LNCaP clone FGC (cell line): ENCODE results near the gene RPL18A.
A peak's percentile ranks its signal among the peaks of the same experiment; 100 is the strongest.

Source experiments
- DNase-seq: peaks from one replicate; pipeline ENCODE4 v3.0.0-alpha.2; 2011; ENCODE audit warnings: low read depth
- H3K4me3 ChIP-seq: 2 replicates; pipeline ENCODE4 v1.5.1; 2011; ENCODE audit warnings: mild to moderate bottlenecking, low read depth, low read length, control low read depth
- CTCF ChIP-seq: IDR thresholded peaks from 2 replicates; pipeline ENCODE4 v1.5.1; 2012; ENCODE audit warnings: mild to moderate bottlenecking; ENCODE audit not compliant: control insufficient read depth, insufficient read depth; ENCODE audit errors: extremely low read depth

RPL18A gene

DNA sequence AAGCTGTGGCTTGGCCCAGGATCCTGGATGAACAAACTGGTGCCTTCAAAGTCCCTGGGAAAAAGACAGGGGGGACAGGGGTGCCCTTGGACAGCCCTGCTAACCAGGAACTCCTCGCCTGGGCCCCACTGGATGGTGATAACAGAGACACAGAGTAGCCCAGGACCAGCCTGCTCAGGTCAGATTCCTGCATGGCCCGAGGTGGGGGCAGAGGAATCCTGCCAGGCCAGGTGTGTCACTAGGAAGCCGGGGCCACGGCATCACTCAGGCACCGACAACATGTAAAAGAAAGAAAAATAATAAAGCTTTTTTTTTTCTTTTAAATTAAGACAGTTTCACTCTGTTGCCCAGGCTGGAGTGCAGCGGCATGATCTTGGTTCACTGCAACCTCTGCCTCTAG is 5.6 kb upstream of the RPL18A start:
- H3K4me3 ChIP-seq, result no peak overlapping the region
- no peak for TF ChIP-seq CTCF
- no peak for DNase-seq

DNA sequence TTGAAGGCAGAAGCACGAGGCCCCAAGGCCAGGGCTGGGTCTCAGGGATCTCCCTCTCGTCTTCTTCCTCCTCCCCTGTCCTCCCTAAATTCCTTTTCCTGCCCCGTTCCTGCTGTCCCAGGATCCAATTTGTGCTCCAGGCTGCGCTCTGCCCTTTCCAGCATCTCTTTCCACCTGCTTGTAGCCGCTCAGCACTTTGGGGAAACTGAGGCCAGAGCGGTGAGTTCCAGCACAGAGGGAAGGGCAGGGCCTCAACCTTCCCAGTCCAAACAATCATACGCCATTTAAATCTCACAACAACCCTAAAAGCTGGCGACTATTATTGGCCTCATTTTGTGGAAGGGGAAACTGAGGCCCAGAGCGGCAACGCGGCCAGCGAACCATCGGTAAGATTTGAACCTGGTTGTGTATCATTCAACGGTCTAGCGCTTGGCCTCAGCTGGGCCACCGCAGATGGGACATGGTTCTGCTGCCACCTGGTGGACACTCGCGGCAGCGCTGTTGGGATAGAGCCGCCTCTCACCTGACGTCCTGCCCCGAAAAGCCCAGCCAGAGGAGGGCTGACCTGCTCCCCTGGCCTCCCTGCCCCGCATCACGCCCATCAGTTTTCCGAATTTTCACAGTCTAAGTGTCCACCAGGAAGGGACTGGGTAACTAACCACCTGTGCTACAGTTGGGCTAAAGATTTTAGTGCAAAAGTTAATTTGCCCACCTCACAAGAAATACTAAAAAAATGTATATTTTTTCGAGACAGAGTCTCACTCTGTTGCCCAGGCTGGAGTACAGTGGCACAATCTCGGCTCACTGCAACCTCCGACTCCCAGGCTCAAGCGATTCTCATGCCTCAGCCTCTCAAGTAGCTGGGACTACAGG is 4.2 kb upstream of the RPL18A start:
- DNase-seq, result no peak

DNA sequence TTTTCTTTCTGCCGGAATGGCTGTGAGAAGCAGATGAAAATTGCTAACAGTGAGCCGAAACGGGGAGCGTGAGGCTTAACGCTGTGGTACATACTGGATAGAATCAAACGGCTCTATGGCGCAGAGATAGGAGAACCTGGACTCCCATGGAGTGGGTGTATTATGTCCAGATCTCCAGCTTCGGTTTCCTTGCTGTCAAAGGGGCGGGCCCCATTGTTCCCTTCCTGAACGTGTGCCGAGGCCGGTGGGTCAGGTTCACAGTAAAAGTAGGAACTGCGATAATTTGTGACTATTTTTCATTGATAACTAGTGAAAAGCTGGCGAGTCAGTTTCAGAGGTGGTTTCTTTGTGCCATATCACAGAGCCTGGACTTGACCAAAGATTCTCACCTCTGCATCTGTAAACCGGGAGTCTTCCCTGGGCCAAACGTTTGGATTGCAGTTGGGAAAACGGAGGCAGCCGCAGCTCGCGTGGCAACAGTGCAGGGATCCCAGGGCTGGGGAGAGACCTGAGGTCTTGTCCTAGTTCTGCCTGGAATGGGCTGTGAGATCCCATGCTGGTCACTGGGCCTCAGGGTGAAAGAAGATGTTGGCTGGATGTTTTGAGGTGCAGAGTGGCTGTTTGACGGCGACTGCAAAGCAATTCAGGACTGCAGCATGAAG is 752 bp downstream of the RPL18A start:
- no peak for DNase-seq
- no peak for TF ChIP-seq CTCF
- peak overlapping the region; percentile 80 for H3K4me3 ChIP-seq

More for the DNA sequence above, 4.2 kb upstream of the RPL18A start:
- H3K4me3 ChIP-seq, result no peak overlapping the region
- TF ChIP-seq CTCF, result peak; percentile 99

GRCh38 chr19:17860993-17861360 is 1.3 kb downstream of the RPL18A start:
- TF ChIP-seq CTCF, result no peak
- peak overlapping the region; percentile 80 for H3K4me3 ChIP-seq
- DNase-seq, result no peak

- peak overlapping the region; percentile 80 for H3K4me3 ChIP-seq
- DNase-seq, result no peak
- TF ChIP-seq CTCF, result no peak
Measured at GRCh38 chr19:17861542-17862402, 2.1 kb downstream of the RPL18A start.

- TF ChIP-seq CTCF, result no peak
- no peak overlapping the region for H3K4me3 ChIP-seq
- no peak for DNase-seq
Measured at GRCh38 chr19:17862711-17863519, 3.2 kb downstream of the RPL18A start.
